Neural crest cell (in vitro differentiated cells): Measurements from ENCODE around the gene CASK. TPM values are rescaled to one million over a fixed set of nuclear protein-coding genes. Genes with fewer than 3 reads are reported as not detected.

Experiments
- DNase-seq: peaks from one replicate; pipeline ENCODE4 v3.0.0; 2021; ENCODE audit warnings: low read depth, mixed read lengths, low spot score
- H3K27ac Mint-ChIP-seq: one replicate; pipeline ENCODE4 v1.8.0; 2021; ENCODE audit warnings: mild to moderate bottlenecking, mixed read lengths; ENCODE audit not compliant: unreplicated experiment
- H3K27me3 Mint-ChIP-seq: 2 replicates; pipeline ENCODE4 v1.8.0; 2021; ENCODE audit warnings: low read depth, mild to moderate bottlenecking, mixed read lengths
- H3K36me3 Mint-ChIP-seq: 2 replicates; pipeline ENCODE4 v1.8.0; 2021; ENCODE audit warnings: low read depth, mild to moderate bottlenecking, mixed read lengths
- H3K4me1 Mint-ChIP-seq: 2 replicates; pipeline ENCODE4 v1.8.0; 2021; ENCODE audit warnings: mixed read lengths
- H3K4me3 Mint-ChIP-seq: one replicate; pipeline ENCODE4 v1.8.0; 2021; ENCODE audit warnings: mild to moderate bottlenecking, mixed read lengths
- H3K9me3 Mint-ChIP-seq: 2 replicates; pipeline ENCODE4 v1.8.0; 2021; ENCODE audit warnings: mixed read lengths
- CTCF ChIP-seq: fragments of 200-600 bp; sonication (generic); conservative IDR thresholded peaks from 2 replicates; pipeline ENCODE4 v1.5.0; 2021; ENCODE audit warnings: antibody characterized with exemption, mild to moderate bottlenecking
- total RNA-seq: library from RNA; stranded (reverse); gene quantifications from 2 replicates; pipeline ENCODE4 v1.2.1, GENCODE V29; 2021

CASK gene
- total RNA-seq, 1 donor from 2014 or later: 57.8 TPM

- no peaks in the 10 kb centered on the region for H3K4me1 Mint-ChIP-seq
- no peak for TF ChIP-seq CTCF
- no peak overlapping the region for H3K4me3 Mint-ChIP-seq
- DNase-seq: no peak
- no peaks in the 10 kb centered on the region for H3K36me3 Mint-ChIP-seq
- H3K27me3 Mint-ChIP-seq: no peaks in the 10 kb centered on the region
- H3K27ac Mint-ChIP-seq: no peak overlapping the region
- H3K9me3 Mint-ChIP-seq: no peaks in the 10 kb centered on the region
These were observed 42.2 kb downstream of the CASK start for GRCh38 chrX:41881166-41881565.

- H3K4me3 Mint-ChIP-seq: no peak overlapping the region
- no peak for TF ChIP-seq CTCF
- H3K4me1 Mint-ChIP-seq: no peaks in the 10 kb centered on the region
- H3K27ac Mint-ChIP-seq: no peak overlapping the region
- no peaks in the 10 kb centered on the region for H3K36me3 Mint-ChIP-seq
- no peak for DNase-seq
- no peaks in the 10 kb centered on the region for H3K27me3 Mint-ChIP-seq
- peaks cover 8% of the 10 kb centered on the region for H3K9me3 Mint-ChIP-seq
These were observed 46.2 kb downstream of the CASK start for GRCh38 chrX:41877167-41877566.

- Mint-ChIP-seq H3K27me3 (no peaks in the 10 kb centered on the region), H3K4me3 (no peak overlapping the region), H3K4me1 (no peaks in the 10 kb centered on the region), H3K27ac (no peak overlapping the region), H3K36me3 (no peaks in the 10 kb centered on the region), H3K9me3 (peaks cover 8% of the 10 kb centered on the region)
- DNase-seq: no peak
- TF ChIP-seq CTCF: no peak
These were observed 48.2 kb downstream of the CASK start for GRCh38 chrX:41875142-41875541.

GRCh38 chrX:41870719-41871151 is 52.6 kb downstream of the CASK start:
- no peak for DNase-seq

GRCh38 chrX:41868392-41868977 is 54.9 kb downstream of the CASK start:
- no peak overlapping the region for H3K27ac Mint-ChIP-seq
- peaks cover 8% of the 10 kb centered on the region for H3K4me1 Mint-ChIP-seq
- DNase-seq: no peak
- H3K4me3 Mint-ChIP-seq: no peak overlapping the region
- no peaks in the 10 kb centered on the region for H3K27me3 Mint-ChIP-seq
- no peak for TF ChIP-seq CTCF
- peaks cover 5% of the 10 kb centered on the region for H3K9me3 Mint-ChIP-seq
- no peaks in the 10 kb centered on the region for H3K36me3 Mint-ChIP-seq

More at GRCh38 chrX:41870719-41871151, 52.6 kb downstream of the CASK start:
- peaks cover 8% of the 10 kb centered on the region for H3K4me1 Mint-ChIP-seq
- no peaks in the 10 kb centered on the region for H3K36me3 Mint-ChIP-seq
- H3K9me3 Mint-ChIP-seq: peaks cover 13% of the 10 kb centered on the region
- TF ChIP-seq CTCF: no peak
- H3K4me3 Mint-ChIP-seq: no peak overlapping the region
- no peak overlapping the region for H3K27ac Mint-ChIP-seq
- H3K27me3 Mint-ChIP-seq: no peaks in the 10 kb centered on the region
